GM04504 (cell line): ENCODE data around the gene KRTAP13-2.

Experiments used
- DNase-seq: peaks from one replicate; pipeline ENCODE4 v3.0.0-alpha.2; 2012; ENCODE audit warnings: low read depth

The KRTAP13-2 gene

GRCh38 chr21:30326390-30326789, 45.7 kb downstream of the KRTAP13-2 start:
- no peak for DNase-seq
